ENCODE results near the gene XK.

XK gene

DNA sequence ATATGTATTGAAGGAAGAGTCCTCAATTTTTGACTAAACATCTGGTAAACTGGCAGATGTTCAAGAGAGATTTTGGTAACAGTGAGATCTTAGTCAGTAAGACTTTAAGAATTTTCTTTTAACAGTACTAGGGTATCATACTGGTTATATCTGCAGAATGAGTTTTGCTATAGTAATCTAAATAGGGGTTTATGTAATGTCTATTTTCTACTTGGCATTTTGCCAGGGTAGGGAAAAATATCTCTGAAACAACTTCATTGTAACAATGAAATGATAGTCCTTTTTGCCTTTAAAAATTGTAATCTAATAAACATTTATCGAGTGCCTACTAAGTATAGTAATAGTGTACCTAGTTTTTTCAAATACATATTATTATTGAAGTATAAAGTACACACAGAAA, 32.1 kb downstream of the XK start:
- H3K4me1 ChIP-seq (ENCODE audit: control insufficient read depth, insufficient read depth, low read length), result no peaks in the 10 kb centered on the region
- H3K36me3 ChIP-seq (ENCODE audit: control insufficient read depth, insufficient read depth, low read length, severe bottlenecking), result no peaks in the 10 kb centered on the region
- H3K9ac ChIP-seq (ENCODE audit: low read length), result no peak overlapping the region
- H3K9me3 ChIP-seq (ENCODE audit: control insufficient read depth, low read length), result peaks cover 4% of the 10 kb centered on the region
- DNase-seq (ENCODE audit: low read depth), result no peak
- H3K4me3 ChIP-seq (ENCODE audit: low read length), result no peak overlapping the region
- peaks cover 13% of the 10 kb centered on the region for H3K27me3 ChIP-seq (replicated peaks; ENCODE audit: control insufficient read depth, insufficient read depth, low read length)

DNA sequence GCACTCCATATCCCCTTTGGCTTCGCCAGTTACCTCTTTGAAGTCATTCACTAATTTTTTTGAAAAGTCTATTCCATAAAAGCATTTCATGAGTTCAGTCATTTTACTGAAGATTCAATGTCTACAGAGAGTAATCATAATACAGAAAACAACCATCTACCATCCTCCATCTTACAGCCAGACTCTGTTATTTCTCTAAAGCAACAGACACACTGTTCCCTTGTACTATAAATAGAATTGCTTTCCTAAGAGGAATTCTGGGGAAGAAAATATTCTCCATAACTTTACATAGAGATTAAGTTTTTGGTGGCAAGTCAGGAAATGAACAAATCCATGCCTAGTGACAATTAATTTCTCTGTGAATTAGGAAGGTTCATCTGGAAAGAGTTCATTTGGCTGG, 37.0 kb downstream of the XK start:
- Histone ChIP-seq H3K9me3 (ENCODE audit: control insufficient read depth, low read length) (peaks cover 4% of the 10 kb centered on the region), H3K4me3 (ENCODE audit: low read length) (no peak overlapping the region), H3K36me3 (ENCODE audit: control insufficient read depth, insufficient read depth, low read length, severe bottlenecking) (no peaks in the 10 kb centered on the region), H3K27me3 (replicated peaks; ENCODE audit: control insufficient read depth, insufficient read depth, low read length) (peaks cover 6% of the 10 kb centered on the region), H3K4me1 (ENCODE audit: control insufficient read depth, insufficient read depth, low read length) (no peaks in the 10 kb centered on the region), H3K9ac (ENCODE audit: low read length) (no peak overlapping the region)
- DNase-seq (ENCODE audit: low read depth), result no peak

DNA sequence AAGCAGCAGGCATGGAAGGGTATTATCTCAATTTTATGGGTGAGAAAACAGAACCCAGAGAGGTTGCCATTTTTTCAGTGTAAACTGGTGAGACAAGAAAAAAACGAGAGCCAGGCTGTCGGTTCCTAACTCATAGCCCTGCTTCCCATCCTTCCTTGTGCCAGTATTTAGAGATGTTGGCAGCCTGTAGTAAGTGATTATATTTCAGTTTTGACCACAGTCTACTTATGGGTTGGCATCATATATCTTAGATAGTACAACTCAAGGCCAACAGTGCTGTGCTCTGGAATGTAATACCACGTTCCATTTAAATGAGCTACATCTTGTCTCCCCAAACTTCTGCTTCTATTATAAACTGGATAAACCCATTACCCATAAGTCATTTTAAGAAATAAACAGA, 40.8 kb downstream of the XK start:
- DNase-seq (ENCODE audit: low read depth), result no peak
- H3K4me1 ChIP-seq (ENCODE audit: control insufficient read depth, insufficient read depth, low read length), result no peaks in the 10 kb centered on the region
- H3K4me3 ChIP-seq (ENCODE audit: low read length), result no peak overlapping the region
- H3K36me3 ChIP-seq (ENCODE audit: control insufficient read depth, insufficient read depth, low read length, severe bottlenecking), result no peaks in the 10 kb centered on the region
- H3K27me3 ChIP-seq (replicated peaks; ENCODE audit: control insufficient read depth, insufficient read depth, low read length), result peaks cover 15% of the 10 kb centered on the region
- H3K9me3 ChIP-seq (ENCODE audit: control insufficient read depth, low read length), result no peaks in the 10 kb centered on the region
- no peak overlapping the region for H3K9ac ChIP-seq (ENCODE audit: low read length)

DNA sequence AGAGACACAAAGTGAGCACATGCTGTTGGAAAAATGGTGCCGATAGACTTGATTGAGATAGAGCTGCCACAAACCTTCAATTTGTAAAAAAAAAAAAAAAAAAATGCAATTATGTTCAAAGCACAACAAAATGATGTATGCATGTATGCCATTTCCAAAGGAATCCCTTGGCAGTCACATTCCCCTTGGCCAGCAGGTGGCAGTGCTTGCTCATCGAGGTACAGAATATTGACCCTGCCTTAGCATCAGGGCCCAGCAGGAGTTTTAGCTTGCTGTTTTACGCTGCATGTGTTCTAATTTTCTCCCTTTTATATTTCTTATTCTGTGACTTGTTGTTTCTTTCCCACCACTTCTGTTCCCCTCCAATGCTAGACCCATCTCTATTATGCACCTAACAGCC, 59.8 kb downstream of the XK start:
- H3K9ac ChIP-seq (ENCODE audit: low read length), result no peak overlapping the region
- H3K9me3 ChIP-seq (ENCODE audit: control insufficient read depth, low read length), result no peaks in the 10 kb centered on the region
- H3K27me3 ChIP-seq (replicated peaks; ENCODE audit: control insufficient read depth, insufficient read depth, low read length), result peaks cover 4% of the 10 kb centered on the region
- H3K4me1 ChIP-seq (ENCODE audit: control insufficient read depth, insufficient read depth, low read length), result no peaks in the 10 kb centered on the region
- DNase-seq (ENCODE audit: low read depth), result peak; percentile 81
- H3K36me3 ChIP-seq (ENCODE audit: control insufficient read depth, insufficient read depth, low read length, severe bottlenecking), result no peaks in the 10 kb centered on the region
- H3K4me3 ChIP-seq (ENCODE audit: low read length), result no peak overlapping the region

DNA sequence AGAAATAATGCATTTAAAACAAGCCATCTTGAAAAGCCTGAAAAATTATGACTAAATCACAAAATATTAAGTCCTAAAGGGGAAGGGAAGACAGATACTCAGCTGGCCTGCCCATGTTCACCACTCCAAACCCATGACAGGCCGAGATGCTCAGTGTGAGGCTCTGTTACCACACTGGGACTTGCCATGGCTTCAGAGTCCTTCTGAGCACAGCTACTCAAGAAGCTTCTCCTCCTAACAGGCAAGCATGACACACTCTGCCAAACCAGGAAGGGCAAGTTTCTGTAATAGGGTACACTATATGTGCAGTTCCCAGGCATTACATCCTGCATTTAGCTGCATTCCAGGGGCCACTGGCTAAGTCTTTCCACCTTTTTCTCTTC, 60.2 kb downstream of the XK start:
- H3K36me3 ChIP-seq (ENCODE audit: control insufficient read depth, insufficient read depth, low read length, severe bottlenecking), result no peaks in the 10 kb centered on the region
- H3K27me3 ChIP-seq (replicated peaks; ENCODE audit: control insufficient read depth, insufficient read depth, low read length), result peaks cover 4% of the 10 kb centered on the region
- H3K4me3 ChIP-seq (ENCODE audit: low read length), result no peak overlapping the region
- no peak overlapping the region for H3K9ac ChIP-seq (ENCODE audit: low read length)
- H3K9me3 ChIP-seq (ENCODE audit: control insufficient read depth, low read length), result no peaks in the 10 kb centered on the region
- no peak for DNase-seq (ENCODE audit: low read depth)
- no peaks in the 10 kb centered on the region for H3K4me1 ChIP-seq (ENCODE audit: control insufficient read depth, insufficient read depth, low read length)

DNA sequence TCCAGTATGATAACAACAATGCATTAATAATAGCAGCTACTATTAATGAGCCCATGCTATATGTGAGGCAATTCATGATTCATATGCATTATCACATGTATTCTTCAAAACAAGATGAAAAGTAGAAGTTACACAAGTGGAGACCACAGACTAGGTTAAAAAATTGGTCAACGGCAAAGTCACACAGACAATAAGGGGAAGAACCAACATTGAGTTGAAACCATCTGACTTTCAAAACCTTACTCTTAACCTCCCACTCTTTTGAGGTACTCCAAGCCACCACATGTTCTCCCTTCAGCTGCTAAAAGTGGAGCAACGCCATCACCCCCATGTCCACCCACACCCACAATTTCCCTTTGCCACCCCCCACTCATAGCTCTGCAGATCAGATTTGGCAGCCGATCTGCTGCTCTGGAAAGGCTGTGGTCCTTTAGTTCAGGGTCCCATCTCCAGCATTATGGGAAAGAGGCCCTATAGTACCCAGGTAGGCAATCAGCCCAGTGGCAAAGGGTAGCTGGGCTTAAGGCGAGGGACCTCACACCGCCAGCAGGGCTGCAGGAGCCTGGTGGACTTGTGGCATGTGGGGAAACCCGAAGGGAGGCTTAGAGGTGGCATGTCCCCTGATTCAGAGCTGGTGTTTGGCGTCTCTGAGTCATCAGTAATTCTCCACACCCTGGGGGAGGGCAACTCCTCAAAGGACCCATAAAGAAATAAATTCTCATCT, 60.8 kb downstream of the XK start:
- H3K4me1 ChIP-seq (ENCODE audit: control insufficient read depth, insufficient read depth, low read length), result no peaks in the 10 kb centered on the region
- no peak for DNase-seq (ENCODE audit: low read depth)
- H3K36me3 ChIP-seq (ENCODE audit: control insufficient read depth, insufficient read depth, low read length, severe bottlenecking), result no peaks in the 10 kb centered on the region
- H3K9me3 ChIP-seq (ENCODE audit: control insufficient read depth, low read length), result no peaks in the 10 kb centered on the region
- peaks cover 4% of the 10 kb centered on the region for H3K27me3 ChIP-seq (replicated peaks; ENCODE audit: control insufficient read depth, insufficient read depth, low read length)
- no peak overlapping the region for H3K4me3 ChIP-seq (ENCODE audit: low read length)
- H3K9ac ChIP-seq (ENCODE audit: low read length), result no peak overlapping the region

DNA sequence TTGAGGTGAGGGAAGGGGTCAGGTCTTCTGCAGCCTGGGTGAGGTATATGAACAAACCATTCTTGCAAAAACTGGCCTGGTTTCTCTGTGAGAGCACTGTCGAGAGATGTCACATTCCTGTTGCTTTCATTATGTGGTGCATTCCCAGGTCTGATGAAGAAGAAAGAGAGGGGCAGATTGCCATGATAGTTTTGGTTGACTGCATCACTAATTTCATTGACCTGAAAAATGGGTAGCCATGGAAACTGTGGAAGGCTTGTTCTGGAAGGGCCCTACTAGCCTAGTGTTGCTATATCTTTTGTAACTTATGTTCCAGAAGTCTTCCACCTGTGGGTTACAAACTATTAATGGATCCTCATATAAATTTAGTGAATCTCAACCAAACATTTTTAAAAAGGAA, 61.4 kb downstream of the XK start:
- DNase-seq (ENCODE audit: low read depth), result no peak
- H3K4me3 ChIP-seq (ENCODE audit: low read length), result no peak overlapping the region
- H3K9me3 ChIP-seq (ENCODE audit: control insufficient read depth, low read length), result no peaks in the 10 kb centered on the region

DNA sequence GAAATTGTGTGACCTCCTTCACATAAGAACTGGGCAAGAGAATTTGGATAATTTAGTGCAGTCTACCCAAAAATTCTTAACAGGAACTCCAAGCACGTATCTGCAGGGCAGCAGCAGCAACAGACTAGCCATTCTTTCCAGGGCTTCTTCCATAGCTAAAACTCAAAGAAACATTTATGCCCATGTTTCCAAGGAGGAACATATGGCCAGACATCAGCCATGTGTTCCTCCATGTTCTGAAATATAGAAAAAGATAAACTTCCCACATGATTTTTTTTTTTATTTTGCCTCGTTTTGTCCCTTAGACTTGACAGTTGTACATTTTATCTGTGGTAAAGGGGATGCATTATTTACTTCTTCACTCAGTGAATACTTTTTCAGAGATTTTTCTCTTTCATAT, 66.7 kb downstream of the XK start:
- Histone ChIP-seq H3K36me3 (ENCODE audit: control insufficient read depth, insufficient read depth, low read length, severe bottlenecking) (no peaks in the 10 kb centered on the region), H3K4me3 (ENCODE audit: low read length) (no peak overlapping the region), H3K9ac (ENCODE audit: low read length) (no peak overlapping the region), H3K27me3 (replicated peaks; ENCODE audit: control insufficient read depth, insufficient read depth, low read length) (peaks cover 19% of the 10 kb centered on the region), H3K9me3 (ENCODE audit: control insufficient read depth, low read length) (peaks cover 4% of the 10 kb centered on the region), H3K4me1 (ENCODE audit: control insufficient read depth, insufficient read depth, low read length) (no peaks in the 10 kb centered on the region)
- DNase-seq (ENCODE audit: low read depth), result no peak

More for the DNA sequence above, 61.4 kb downstream of the XK start:
- no peaks in the 10 kb centered on the region for H3K4me1 ChIP-seq (ENCODE audit: control insufficient read depth, insufficient read depth, low read length)
- no peak overlapping the region for H3K9ac ChIP-seq (ENCODE audit: low read length)
- H3K27me3 ChIP-seq (replicated peaks; ENCODE audit: control insufficient read depth, insufficient read depth, low read length), result peaks cover under 1% of the 10 kb centered on the region
- H3K36me3 ChIP-seq (ENCODE audit: control insufficient read depth, insufficient read depth, low read length, severe bottlenecking), result no peaks in the 10 kb centered on the region

DNA sequence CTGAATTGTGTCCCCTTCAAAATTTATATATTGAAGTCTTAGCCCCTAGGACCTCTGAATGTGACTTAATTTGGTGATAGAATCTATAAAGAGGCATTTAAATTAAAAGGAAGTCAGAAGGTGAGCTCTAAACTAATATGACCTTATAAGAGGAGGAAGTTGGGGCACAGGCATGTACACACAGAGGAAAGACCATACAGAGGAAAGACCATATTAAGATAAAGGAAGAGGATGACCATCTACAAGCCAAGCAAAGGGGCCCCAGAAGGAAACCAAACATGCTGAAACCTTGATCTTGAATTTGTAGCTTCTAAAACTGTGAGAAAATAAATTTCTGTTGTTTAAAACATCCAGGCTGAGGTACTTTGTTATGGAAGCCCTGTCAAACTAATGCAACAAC, 67.3 kb downstream of the XK start:
- DNase-seq (ENCODE audit: low read depth), result no peak
- peaks cover 4% of the 10 kb centered on the region for H3K9me3 ChIP-seq (ENCODE audit: control insufficient read depth, low read length)
- no peaks in the 10 kb centered on the region for H3K4me1 ChIP-seq (ENCODE audit: control insufficient read depth, insufficient read depth, low read length)
- H3K27me3 ChIP-seq (replicated peaks; ENCODE audit: control insufficient read depth, insufficient read depth, low read length), result peaks cover 19% of the 10 kb centered on the region
- no peak overlapping the region for H3K4me3 ChIP-seq (ENCODE audit: low read length)
- no peaks in the 10 kb centered on the region for H3K36me3 ChIP-seq (ENCODE audit: control insufficient read depth, insufficient read depth, low read length, severe bottlenecking)
- H3K9ac ChIP-seq (ENCODE audit: low read length), result no peak overlapping the region

DNA sequence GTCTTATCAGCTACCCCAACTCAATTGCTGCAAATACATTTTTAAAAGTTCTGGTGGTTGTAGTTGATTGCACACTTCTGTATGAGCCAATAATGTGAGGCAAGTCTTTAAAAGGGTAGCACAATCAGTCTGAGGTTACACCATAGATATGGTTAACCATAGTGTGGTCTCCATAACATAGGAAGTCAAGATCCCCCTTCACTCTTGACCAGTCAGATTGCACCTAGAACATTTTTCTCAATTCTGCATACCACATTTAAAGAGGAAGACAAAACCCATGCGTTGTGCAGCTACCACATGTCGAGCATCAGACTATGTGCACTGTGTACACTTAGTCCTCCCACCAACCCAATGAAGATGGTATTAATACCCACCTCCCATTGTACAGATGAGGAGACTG, 67.8 kb downstream of the XK start:
- no peaks in the 10 kb centered on the region for H3K36me3 ChIP-seq (ENCODE audit: control insufficient read depth, insufficient read depth, low read length, severe bottlenecking)

DNA sequence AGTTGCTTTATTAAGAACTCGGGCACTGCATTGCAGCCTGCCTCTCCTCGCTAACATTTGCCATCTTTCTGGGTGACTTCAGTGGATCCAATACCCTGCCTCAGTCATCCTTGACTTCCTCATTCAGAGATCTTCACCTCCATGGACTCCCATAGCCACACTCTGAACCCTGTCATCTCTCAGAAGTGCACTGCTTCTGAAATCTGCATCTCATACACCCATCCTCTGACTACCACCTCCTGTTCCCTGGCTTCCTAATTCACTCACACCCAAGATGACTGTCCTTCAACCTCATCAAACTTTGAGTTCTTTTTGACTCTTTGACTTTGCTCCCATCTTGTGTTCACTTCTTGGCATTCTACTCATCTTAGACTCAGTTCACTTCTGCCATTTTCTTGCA, 68.9 kb downstream of the XK start:
- no peak for DNase-seq (ENCODE audit: low read depth)
- no peak overlapping the region for H3K9ac ChIP-seq (ENCODE audit: low read length)
- no peaks in the 10 kb centered on the region for H3K4me1 ChIP-seq (ENCODE audit: control insufficient read depth, insufficient read depth, low read length)
- no peaks in the 10 kb centered on the region for H3K36me3 ChIP-seq (ENCODE audit: control insufficient read depth, insufficient read depth, low read length, severe bottlenecking)
- H3K27me3 ChIP-seq (replicated peaks; ENCODE audit: control insufficient read depth, insufficient read depth, low read length), result peaks cover 19% of the 10 kb centered on the region
- H3K9me3 ChIP-seq (ENCODE audit: control insufficient read depth, low read length), result peaks cover 4% of the 10 kb centered on the region
- no peak overlapping the region for H3K4me3 ChIP-seq (ENCODE audit: low read length)

More for the DNA sequence above, 67.8 kb downstream of the XK start:
- Histone ChIP-seq H3K9me3 (ENCODE audit: control insufficient read depth, low read length) (peaks cover 4% of the 10 kb centered on the region), H3K4me1 (ENCODE audit: control insufficient read depth, insufficient read depth, low read length) (no peaks in the 10 kb centered on the region), H3K27me3 (replicated peaks; ENCODE audit: control insufficient read depth, insufficient read depth, low read length) (peaks cover 19% of the 10 kb centered on the region), H3K9ac (ENCODE audit: low read length) (no peak overlapping the region), H3K4me3 (ENCODE audit: low read length) (no peak overlapping the region)
- DNase-seq (ENCODE audit: low read depth), result no peak

DNA sequence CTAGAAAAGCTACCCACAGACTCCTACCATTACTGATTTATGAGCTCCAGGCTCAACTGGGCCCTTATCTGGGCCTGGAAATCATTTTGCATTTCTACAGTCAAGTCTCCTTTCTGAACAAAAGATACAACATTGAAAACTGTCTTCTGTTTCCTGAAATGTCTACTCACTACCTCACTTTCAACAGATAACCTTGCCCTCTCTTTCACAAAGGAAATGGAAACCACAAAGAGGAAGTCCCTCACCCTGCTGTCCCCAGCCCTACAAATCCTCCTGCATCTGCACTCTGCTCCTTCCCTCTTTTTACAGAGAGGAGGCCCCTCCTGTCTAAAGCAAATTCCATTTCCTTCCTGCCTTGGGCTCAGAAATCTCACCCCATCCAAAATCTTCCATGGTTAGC, 69.4 kb downstream of the XK start:
- H3K4me3 ChIP-seq (ENCODE audit: low read length), result no peak overlapping the region
- H3K9me3 ChIP-seq (ENCODE audit: control insufficient read depth, low read length), result peaks cover 4% of the 10 kb centered on the region
- H3K27me3 ChIP-seq (replicated peaks; ENCODE audit: control insufficient read depth, insufficient read depth, low read length), result peaks cover 19% of the 10 kb centered on the region
- H3K9ac ChIP-seq (ENCODE audit: low read length), result no peak overlapping the region
- DNase-seq (ENCODE audit: low read depth), result no peak
- H3K36me3 ChIP-seq (ENCODE audit: control insufficient read depth, insufficient read depth, low read length, severe bottlenecking), result no peaks in the 10 kb centered on the region
- no peaks in the 10 kb centered on the region for H3K4me1 ChIP-seq (ENCODE audit: control insufficient read depth, insufficient read depth, low read length)
